Lower leg skin (tissue), 4 donors: Measurements from ENCODE around the gene NCF4. TPM values are rescaled to one million over a fixed set of nuclear protein-coding genes. Genes with fewer than 3 reads are reported as not detected.

Experiments
- DNase-seq, 2 donors: peaks; one replicate each; pipeline ENCODE4 v3.0.0-alpha.2; 2019; ENCODE audit warnings: low spot score in 2 of 2
- H3K4me3 ChIP-seq: fragments of 200-600 bp; sonication (generic); 2 replicates; pipeline ENCODE4 v1.5.1; 2017; ENCODE audit warnings: mild to moderate bottlenecking, low read depth; ENCODE audit not compliant: poor library complexity, severe bottlenecking
- CTCF ChIP-seq, 3 donors: fragments of 450-650 bp; IDR thresholded peaks; one replicate each; pipeline ENCODE4 v1.5.1; 2016; ENCODE audit warnings: antibody characterized with exemption in 3 of 3, mild to moderate bottlenecking in 3 of 3, moderate library complexity in 2 of 3
- POLR2A ChIP-seq, 2 donors: fragments of 450-650 bp; IDR thresholded peaks; one replicate each; pipeline ENCODE4 v1.6.1; 2016 to 2017; ENCODE audit warnings: antibody characterized with exemption in 2 of 2, mild to moderate bottlenecking in 1 of 2, moderate library complexity in 1 of 2
- WGBS, 2 donors: methylation state at CpG; one replicate each; pipeline ENCODE4 v1.1.5; 2018; 5-methylcytosine and 5-hydroxymethylcytosine counted together
- intact Hi-C: fragments of 100-400 bp; cut with DNase I; formaldehyde crosslinking; loops from one replicate; pipeline ENCODE4 v1.15.0; 2023; ENCODE audit warnings: low total_unique reads
- total RNA-seq, 4 donors: library from RNA; depleted of rRNA; stranded (reverse); fragments of >200 nt; gene quantifications; one replicate each; pipeline ENCODE4 v1.1.0, GENCODE V29; 2016

The NCF4 gene
- total RNA-seq, 4 donors from 2014 or later = 2.6 to 6.4 (median 5.4) TPM

GRCh38 chr22:36856121-36856791 is 4.5 kb upstream of the NCF4 start:
- no peak overlapping the region for H3K4me3 ChIP-seq
- WGBS, 2 donors = 2 to 3% methylated on average over 28 to 30 of the region's 30 CpGs
- peak; percentile 83 to 98 for DNase-seq
- TF ChIP-seq POLR2A (IDR thresholded peaks at IDR 0.05) = no peak
- TF ChIP-seq CTCF (IDR thresholded peaks at IDR 0.05) = peak in 1 of 3 donors; percentile 99
- intact Hi-C loops = loop anchor here (5.0 kb wide), 2 partner anchors 74 to 126 kb away; no protein-coding TSS in a partner anchor

DNA sequence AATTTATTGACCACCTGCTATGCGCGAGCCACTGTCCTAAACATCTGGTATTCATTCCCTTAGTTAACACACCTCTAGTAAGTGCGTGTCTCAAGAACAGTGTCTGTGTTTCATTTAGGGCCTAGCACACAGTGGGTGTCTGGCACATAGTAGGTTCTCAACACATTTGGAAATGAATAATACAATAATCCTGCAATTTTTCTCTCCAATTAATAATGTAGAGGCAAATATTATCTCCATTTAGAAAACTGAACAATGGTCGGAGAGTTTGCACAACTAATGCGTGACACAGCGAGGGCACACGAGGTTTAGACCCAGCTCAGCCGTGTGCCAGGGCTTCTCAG is 4.0 kb upstream of the NCF4 start:
- 63 to 69% methylated on average over 8 of the region's 8 CpGs for WGBS, 2 donors
- H3K4me3 ChIP-seq = no peak overlapping the region
- DNase-seq = no peak
- TF ChIP-seq POLR2A (IDR thresholded peaks at IDR 0.05) = no peak
- no peak for TF ChIP-seq CTCF (IDR thresholded peaks at IDR 0.05)
- intact Hi-C loops = loop anchor here (5.0 kb wide), 2 partner anchors 74 to 126 kb away; no protein-coding TSS in a partner anchor

DNA sequence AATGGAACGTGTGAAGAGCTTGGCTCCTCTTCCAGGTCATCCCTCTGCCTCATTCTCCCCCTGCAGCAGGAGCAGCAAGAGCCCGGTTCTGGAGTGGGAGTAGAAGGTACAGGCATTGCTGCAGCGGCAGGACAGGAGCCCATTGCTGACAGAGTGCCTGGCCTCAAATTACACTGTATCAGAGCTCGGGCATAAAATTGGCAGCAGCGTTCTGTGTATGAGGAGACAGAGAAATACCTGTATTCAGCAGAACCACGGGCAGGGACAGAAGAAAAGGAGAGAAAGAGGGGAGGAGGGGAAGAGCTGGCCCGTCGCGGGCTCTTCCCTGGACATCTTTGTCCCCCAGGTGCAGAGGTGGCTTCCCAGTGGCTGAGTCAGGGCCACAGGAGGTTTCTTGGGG is 2.6 kb upstream of the NCF4 start:
- no peak overlapping the region for H3K4me3 ChIP-seq
- intact Hi-C loops = loop anchor here (5.0 kb wide), 2 partner anchors 76 to 124 kb away; no protein-coding TSS in a partner anchor
- no peak for DNase-seq
- no peak for TF ChIP-seq POLR2A (IDR thresholded peaks at IDR 0.05)
- no peak for TF ChIP-seq CTCF (IDR thresholded peaks at IDR 0.05)
- 77 to 78% methylated on average over 9 of the region's 9 CpGs for WGBS, 2 donors

DNA sequence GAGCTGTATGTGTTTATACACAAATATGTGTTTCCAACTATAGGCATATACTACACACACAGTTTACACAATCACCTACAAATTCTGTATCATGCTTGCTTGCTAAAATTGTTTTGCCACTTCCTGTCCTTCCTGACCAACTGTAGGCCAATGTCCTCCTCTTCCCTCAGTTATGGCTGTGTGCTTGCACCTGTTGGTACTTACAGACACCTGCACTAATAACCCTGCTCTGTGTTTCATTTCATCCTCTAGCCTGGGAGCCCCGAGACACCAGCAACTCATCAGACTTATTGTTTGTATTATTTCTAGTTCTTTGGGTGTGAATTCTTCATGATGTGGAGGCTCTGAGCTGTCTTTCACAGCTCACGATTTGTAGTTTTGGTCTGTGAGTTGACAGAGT is 1.8 kb upstream of the NCF4 start:
- no peak for TF ChIP-seq CTCF (IDR thresholded peaks at IDR 0.05)
- no peak for TF ChIP-seq POLR2A (IDR thresholded peaks at IDR 0.05)
- 90 to 95% methylated on average over 2 of the region's 2 CpGs for WGBS, 2 donors
- intact Hi-C loops = loop anchor here (5.0 kb wide), 2 partner anchors 77 to 123 kb away; no protein-coding TSS in a partner anchor

GRCh38 chr22:36860017-36860416 is 789 bp upstream of the NCF4 start:
- intact Hi-C loops = no loop called here
- 39 to 48% methylated on average over 6 of the region's 6 CpGs for WGBS, 2 donors
- peak in 1 of 2 donors; percentile 27 for DNase-seq

More for the DNA sequence above, 1.8 kb upstream of the NCF4 start:
- no peak overlapping the region for H3K4me3 ChIP-seq
- no peak for DNase-seq

More at GRCh38 chr22:36860017-36860416, 789 bp upstream of the NCF4 start:
- no peak overlapping the region for H3K4me3 ChIP-seq
- TF ChIP-seq CTCF (IDR thresholded peaks at IDR 0.05) (no peak), POLR2A (IDR thresholded peaks at IDR 0.05) (no peak)
